Muscle of leg (tissue), 16 donors: ENCODE measurements around the gene ALX4. TPM values are rescaled to one million over a fixed set of nuclear protein-coding genes. Genes with fewer than 3 reads are reported as not detected.

Source experiments
- DNase-seq: peaks from one replicate; pipeline ENCODE4 v3.0.0; 2013
- H3K27ac ChIP-seq: one replicate; pipeline ENCODE4 v1.5.1; 2013; ENCODE audit warnings: mild to moderate bottlenecking, low read length, control low read depth
- H3K27me3 ChIP-seq: one replicate; pipeline ENCODE4 v1.6.1; 2013; ENCODE audit warnings: low read length; ENCODE audit not compliant: control insufficient read depth, insufficient read depth
- H3K36me3 ChIP-seq: one replicate; pipeline ENCODE4 v1.6.1; 2013; ENCODE audit warnings: low read length; ENCODE audit not compliant: control insufficient read depth, insufficient read depth
- H3K4me1 ChIP-seq: one replicate; pipeline ENCODE4 v1.6.1; 2013; ENCODE audit warnings: low read length; ENCODE audit not compliant: control insufficient read depth, insufficient read depth
- H3K4me3 ChIP-seq: one replicate; pipeline ENCODE4 v1.5.1; 2013; ENCODE audit warnings: low read length, control low read depth
- H3K9me3 ChIP-seq: replicated peaks from 2 replicates; pipeline ENCODE4 v1.6.1; 2013; ENCODE audit warnings: low read depth, low read length; ENCODE audit not compliant: control insufficient read depth
- WGBS: methylation state at CpG from one replicate; pipeline ENCODE4 v1.1.5; 2013; ENCODE audit warnings: missing lambda C conversion rate; ENCODE audit not compliant: insufficient coverage; 5-methylcytosine and 5-hydroxymethylcytosine counted together
- long read RNA-seq, 11 donors: transcript quantifications; one replicate each; lab custom pipeline, GENCODE V29; 2026
- polyA plus RNA-seq, 8 donors: library from polyadenylated mRNA; unstranded; fragments of 120-200 nt; gene quantifications; one replicate each; pipeline versions ENCODE4 v1.2.1 to v1.2.3, GENCODE V29; 2013; ENCODE audit warnings: inconsistent platforms in 1 of 8, low replicate concordance in 1 of 8; ENCODE audit not compliant: insufficient read length in 8 of 8, insufficient read depth in 1 of 8
- total RNA-seq: library from RNA; stranded (reverse); fragments of 120-200 nt; gene quantifications from one replicate; pipeline ENCODE4 v1.2.4, GENCODE V29; 2013

The ALX4 gene
- total RNA-seq (3.7 TPM), polyA plus RNA-seq (1 to 10 TPM in 7 of 8 donors, under 1 TPM in 1; 0.96 to 6.7 (median 3.3) TPM)
- long read RNA-seq, donor 1, full-length matches to known transcripts = 3 of 3 reads
- long read RNA-seq, donor 1, partial matches to known transcripts = 0 of 3 reads
- long read RNA-seq, donor 1, other reads (novel, unspliced or antisense) = 0 of 3 reads
- long read RNA-seq, donor 2 = 0 reads
- long read RNA-seq, donor 3 = 0 reads
- long read RNA-seq, donor 4 = 0 reads
- long read RNA-seq, donor 5, full-length matches to known transcripts = 1 of 1 reads
- long read RNA-seq, donor 5, partial matches to known transcripts = 0 of 1 reads
- long read RNA-seq, donor 5, other reads (novel, unspliced or antisense) = 0 of 1 reads
- long read RNA-seq, donor 6 = 0 reads
- long read RNA-seq, donor 7 = 0 reads
- long read RNA-seq, donor 8, full-length matches to known transcripts = 1 of 1 reads
- long read RNA-seq, donor 8, partial matches to known transcripts = 0 of 1 reads
- long read RNA-seq, donor 8, other reads (novel, unspliced or antisense) = 0 of 1 reads
- long read RNA-seq, donor 9 = 0 reads
- long read RNA-seq, donor 10 = 0 reads
- long read RNA-seq, donor 11, full-length matches to known transcripts = 3 of 3 reads
- long read RNA-seq, donor 11, partial matches to known transcripts = 0 of 3 reads
- long read RNA-seq, donor 11, other reads (novel, unspliced or antisense) = 0 of 3 reads

DNA sequence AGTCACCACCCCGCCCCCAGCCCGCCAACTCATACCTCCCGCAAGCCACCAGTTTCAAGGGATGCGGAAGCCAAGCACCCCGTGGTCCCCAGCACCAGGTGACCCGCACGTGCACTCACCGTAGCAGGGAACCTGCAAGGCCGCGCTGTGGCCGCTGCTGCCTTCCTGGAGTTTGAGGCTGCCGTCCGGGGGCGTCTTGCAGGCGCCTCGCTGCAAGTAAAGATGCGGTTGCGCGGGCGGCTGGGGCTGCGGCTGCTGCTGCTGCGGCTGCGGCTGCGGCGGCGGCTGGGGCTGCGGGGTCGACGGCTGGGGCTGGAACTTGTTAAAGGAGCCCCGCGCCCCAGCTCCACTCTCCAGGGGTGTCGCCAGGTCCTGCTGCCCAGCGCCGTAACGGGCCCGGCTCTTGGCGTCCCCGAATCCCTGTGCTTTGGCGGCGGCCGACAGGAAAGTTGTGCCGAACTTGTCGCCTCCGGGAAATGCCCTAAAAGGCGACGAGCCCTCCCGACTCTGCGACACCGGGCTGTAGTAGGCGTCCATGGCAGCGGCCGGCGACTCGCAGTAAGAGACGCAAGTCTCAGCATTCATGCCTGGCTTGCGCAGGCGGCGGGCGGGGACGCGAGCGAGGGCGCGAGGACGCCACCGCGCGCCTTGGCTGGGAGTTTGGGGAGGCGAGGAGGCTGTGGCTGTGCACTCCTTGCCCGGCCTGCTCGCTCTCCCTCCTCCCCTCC lies at the start of gene ALX4:
TSS of gene ALX4 (minus strand) at position 662 of the 728 bp plus-strand sequence. CDS start at position 585, 77 bp downstream.
- Histone ChIP-seq H3K4me1 (peaks cover 42% of the 10 kb centered on the region), H3K27me3 (peaks cover 98% of the 10 kb centered on the region)
- DNase-seq = no peak

DNA sequence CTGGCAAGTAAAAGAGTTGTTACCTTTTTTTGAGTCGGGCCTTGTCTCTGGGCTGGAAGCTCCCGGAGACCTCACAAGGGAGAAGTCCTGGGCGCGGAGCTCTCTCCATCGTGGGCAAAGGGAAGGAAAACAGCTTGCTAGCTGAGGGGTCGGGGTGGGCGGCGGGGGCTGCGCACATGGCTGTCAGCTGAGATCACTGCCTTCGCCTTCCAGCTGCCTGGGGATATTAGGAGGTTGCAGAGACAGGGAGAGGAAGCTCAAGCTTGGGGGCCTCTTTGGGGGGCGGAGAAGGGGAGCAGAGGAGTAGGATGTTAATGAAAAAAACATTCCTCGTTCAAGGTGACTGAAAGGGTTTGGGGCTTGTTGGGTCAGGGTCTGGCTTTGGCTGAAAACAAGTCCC lies 49.2 kb upstream of the ALX4 start:
- no peak overlapping the region for H3K4me3 ChIP-seq
- 30% methylated on average over 6 of the region's 12 CpGs for WGBS
- peaks cover 3% of the 10 kb centered on the region for H3K9me3 ChIP-seq
- no peak overlapping the region for H3K27ac ChIP-seq
- H3K27me3 ChIP-seq = peaks cover 32% of the 10 kb centered on the region
- H3K36me3 ChIP-seq = no peaks in the 10 kb centered on the region
- peaks cover 10% of the 10 kb centered on the region for H3K4me1 ChIP-seq
- DNase-seq = peak; percentile 33

More for the DNA sequence above, at the start of gene ALX4:
- Histone ChIP-seq H3K27ac (peak within 1 kb of the TSS; percentile 76), H3K9me3 (no peaks in the 10 kb centered on the region), H3K36me3 (no peaks in the 10 kb centered on the region), H3K4me3 (peak within 1 kb of the TSS; percentile 51)
- under 1% methylated on average over 54 of the region's 71 CpGs for WGBS

DNA sequence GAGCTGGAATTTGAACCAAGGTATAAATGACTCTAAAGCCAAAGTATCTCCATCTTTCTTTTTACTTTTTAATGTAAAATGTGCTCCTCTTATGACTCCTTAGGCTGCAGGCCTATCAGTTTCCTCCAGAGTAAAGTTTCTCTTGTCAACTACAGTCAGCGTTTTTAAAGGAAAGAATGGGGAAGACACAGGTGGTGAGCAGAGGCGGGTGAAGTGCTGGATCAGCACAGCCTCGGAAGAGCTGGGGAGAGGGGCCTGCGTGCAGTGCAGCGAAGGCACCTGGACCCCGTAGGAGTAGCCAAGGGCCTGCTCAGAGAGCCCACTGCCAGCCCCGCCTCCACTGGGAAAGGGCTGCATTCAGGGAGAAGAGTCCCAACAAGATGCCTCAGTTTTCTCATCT lies 48.8 kb upstream of the ALX4 start:
- no peak for DNase-seq
- WGBS = 40% methylated on average over 4 of the region's 7 CpGs
- Histone ChIP-seq H3K27me3 (peaks cover 29% of the 10 kb centered on the region), H3K27ac (no peak overlapping the region), H3K4me1 (peaks cover 10% of the 10 kb centered on the region), H3K36me3 (no peaks in the 10 kb centered on the region), H3K9me3 (peaks cover 3% of the 10 kb centered on the region), H3K4me3 (no peak overlapping the region)

- no CpG with 5 or more reads among the region's 3 CpGs for WGBS
Measured at GRCh38 chr11:44357711-44358110, 47.8 kb upstream of the ALX4 start.

DNA sequence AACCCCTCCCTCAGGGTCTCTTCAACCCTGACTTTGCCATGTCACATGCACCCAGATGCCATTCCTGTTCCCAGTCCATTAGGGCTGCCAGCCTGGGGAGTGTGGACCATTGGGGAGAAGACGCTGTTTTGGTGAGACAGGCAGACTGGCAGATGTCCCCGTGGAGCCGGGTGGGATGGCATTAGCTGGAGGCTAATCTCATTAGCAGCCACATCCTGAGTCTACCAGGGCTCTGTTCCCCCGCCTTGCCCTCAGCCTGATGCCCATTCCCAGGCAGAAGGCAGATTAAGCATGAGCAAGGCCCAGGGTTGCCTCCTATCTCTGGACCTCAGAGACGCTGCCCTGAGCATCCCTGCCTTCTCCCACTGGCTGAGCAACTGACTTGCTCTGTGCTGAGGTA lies 46.4 kb upstream of the ALX4 start:
- H3K4me3 ChIP-seq = no peak overlapping the region
- H3K9me3 ChIP-seq = no peaks in the 10 kb centered on the region
- H3K27ac ChIP-seq = no peak overlapping the region
- DNase-seq = no peak
- no peaks in the 10 kb centered on the region for H3K36me3 ChIP-seq
- WGBS = 96% methylated on average over 5 of the region's 5 CpGs
- H3K4me1 ChIP-seq = peaks cover 6% of the 10 kb centered on the region
- H3K27me3 ChIP-seq = peaks cover 18% of the 10 kb centered on the region

More at GRCh38 chr11:44357711-44358110, 47.8 kb upstream of the ALX4 start:
- no peaks in the 10 kb centered on the region for H3K36me3 ChIP-seq
- peaks cover 29% of the 10 kb centered on the region for H3K27me3 ChIP-seq
- no peak overlapping the region for H3K27ac ChIP-seq
- H3K4me3 ChIP-seq = no peak overlapping the region
- no peak for DNase-seq
- H3K9me3 ChIP-seq = no peaks in the 10 kb centered on the region
- H3K4me1 ChIP-seq = peaks cover 10% of the 10 kb centered on the region

DNA sequence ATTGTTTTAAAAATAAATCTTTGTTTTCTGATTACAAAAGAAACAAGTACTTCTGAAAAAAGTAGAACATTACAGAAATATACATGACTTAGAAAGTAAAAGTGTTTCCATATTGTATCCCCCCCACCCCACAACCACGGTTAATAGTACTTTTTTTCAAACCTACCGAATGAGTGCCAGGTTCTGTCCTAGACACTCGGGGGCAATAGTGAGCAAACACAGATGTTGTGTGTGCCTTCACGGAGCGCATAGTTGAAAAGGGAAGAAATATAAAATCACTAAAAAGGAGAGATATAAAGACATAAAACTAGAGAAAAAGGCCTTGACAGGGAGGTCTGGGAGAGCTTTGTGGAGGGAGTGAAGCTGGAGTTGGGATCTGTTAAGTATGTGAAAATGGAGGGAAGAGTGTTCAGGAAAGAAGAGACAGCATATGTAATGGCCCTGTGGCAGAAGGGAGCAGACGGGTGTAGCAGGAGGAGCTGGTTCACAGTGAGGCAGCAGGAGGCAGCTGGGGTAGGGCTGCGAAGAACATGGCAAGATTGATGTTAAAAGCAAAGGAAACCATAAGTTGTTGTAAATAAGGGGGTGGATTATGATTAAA lies 42.1 kb upstream of the ALX4 start:
- no peak overlapping the region for H3K4me3 ChIP-seq
- 69% methylated on average over 4 of the region's 7 CpGs for WGBS
- H3K4me1 ChIP-seq = no peaks in the 10 kb centered on the region
- no peak for DNase-seq
- H3K27ac ChIP-seq = no peak overlapping the region
- peaks cover 6% of the 10 kb centered on the region for H3K27me3 ChIP-seq
- no peaks in the 10 kb centered on the region for H3K9me3 ChIP-seq
- H3K36me3 ChIP-seq = no peaks in the 10 kb centered on the region

GRCh38 chr11:44351006-44351660 lies 41.2 kb upstream of the ALX4 start:
- 86% methylated on average over 2 of the region's 9 CpGs for WGBS
- H3K9me3 ChIP-seq = no peaks in the 10 kb centered on the region
- H3K4me3 ChIP-seq = no peak overlapping the region
- DNase-seq = no peak
- H3K36me3 ChIP-seq = no peaks in the 10 kb centered on the region
- no peaks in the 10 kb centered on the region for H3K4me1 ChIP-seq
- H3K27ac ChIP-seq = no peak overlapping the region
- peaks cover 12% of the 10 kb centered on the region for H3K27me3 ChIP-seq

- H3K27ac ChIP-seq = no peak overlapping the region
- WGBS = 56% methylated on average over 3 of the region's 3 CpGs
- H3K36me3 ChIP-seq = no peaks in the 10 kb centered on the region
- no peak overlapping the region for H3K4me3 ChIP-seq
- H3K4me1 ChIP-seq = no peaks in the 10 kb centered on the region
- H3K27me3 ChIP-seq = peaks cover 25% of the 10 kb centered on the region
- DNase-seq = no peak
- H3K9me3 ChIP-seq = no peaks in the 10 kb centered on the region
Measured at GRCh38 chr11:44349328-44349727, 39.4 kb upstream of the ALX4 start.

DNA sequence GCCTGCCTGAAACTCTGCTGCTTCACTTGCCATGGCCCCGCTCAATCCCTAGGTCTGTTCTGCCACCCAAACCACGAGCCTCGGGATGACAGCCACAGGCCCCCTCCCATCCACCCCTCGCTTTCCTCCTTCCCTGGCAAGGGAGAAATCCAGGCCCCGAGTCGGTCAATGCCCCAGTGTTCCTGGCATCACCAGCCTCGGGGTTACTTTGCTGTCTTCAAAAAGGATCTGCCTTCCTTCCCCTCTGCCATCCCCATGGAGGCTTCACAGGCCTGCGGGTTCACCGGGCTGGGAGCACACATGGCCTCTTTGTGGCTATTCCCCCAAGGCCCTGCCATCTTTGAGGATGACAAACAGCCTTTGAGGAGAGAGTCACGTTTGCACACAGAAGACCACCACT lies 38.8 kb upstream of the ALX4 start:
- WGBS = 78% methylated on average over 9 of the region's 10 CpGs
- no peak overlapping the region for H3K27ac ChIP-seq
- H3K9me3 ChIP-seq = no peaks in the 10 kb centered on the region
- no peaks in the 10 kb centered on the region for H3K36me3 ChIP-seq
- no peaks in the 10 kb centered on the region for H3K4me1 ChIP-seq
- H3K4me3 ChIP-seq = no peak overlapping the region
- no peak for DNase-seq
- H3K27me3 ChIP-seq = peaks cover 25% of the 10 kb centered on the region
